SK-N-MC (cell line): ENCODE measurements around the gene KLC4.

Experiments used
- DNase-seq: peaks from one replicate; pipeline ENCODE4 v3.0.0-alpha.2; 2011; ENCODE audit warnings: low read depth, low spot score
- H3K27ac ChIP-seq: fragments of 200-600 bp; sonication (generic); 2 replicates; pipeline ENCODE4 v1.5.1; 2016; ENCODE audit warnings: mixed run types
- H3K36me3 ChIP-seq: fragments of 200-600 bp; sonication (generic); 2 replicates; pipeline ENCODE4 v1.6.1; 2017; ENCODE audit warnings: antibody characterized with exemption, low read length, mixed read lengths; ENCODE audit not compliant: insufficient read depth
- H3K4me3 ChIP-seq: fragments of 200-600 bp; sonication (generic); 2 replicates; pipeline ENCODE4 v1.5.1; 2016
- H3K9ac ChIP-seq: fragments of 200-600 bp; sonication (generic); 2 replicates; pipeline ENCODE4 v1.8.0; 2017; ENCODE audit warnings: mixed run types, mixed read lengths; ENCODE audit not compliant: insufficient read length
- H3K9me3 ChIP-seq: fragments of 200-600 bp; sonication (generic); 2 replicates; pipeline ENCODE4 v1.6.1; 2017; ENCODE audit warnings: low read depth, mild to moderate bottlenecking, antibody characterized with exemption, low read length, moderate library complexity, mixed read lengths
- EZH2 ChIP-seq: fragments of 200-600 bp; sonication (generic); IDR thresholded peaks from one replicate; pipeline ENCODE4 v1.6.1; 2017; ENCODE audit warnings: antibody characterized with exemption
- FOXP2 ChIP-seq: optimal IDR thresholded peaks from 2 replicates; pipeline ENCODE3; 2011; ENCODE audit warnings: mild to moderate bottlenecking, moderate library complexity; ENCODE audit not compliant: insufficient read depth; ENCODE audit errors: extremely low read length, control extremely low read depth
- POLR2AphosphoS5 ChIP-seq: IDR thresholded peaks from 2 replicates; pipeline ENCODE4 v1.6.1; 2012; ENCODE audit warnings: mild to moderate bottlenecking, low read depth, low read length, borderline replicate concordance

KLC4 gene

GRCh38 chr6:43016943-43017334 is 42.5 kb upstream of the KLC4 start:
- Histone ChIP-seq H3K9ac (peak overlapping the region; percentile 22), H3K9me3 (no peaks in the 10 kb centered on the region), H3K36me3 (peaks cover 48% of the 10 kb centered on the region), H3K4me3 (no peak overlapping the region), H3K27ac (no peak overlapping the region)
- no peak for DNase-seq
- TF ChIP-seq EZH2 (no peak), POLR2AphosphoS5 (no peak), FOXP2 (no peak)

DNA sequence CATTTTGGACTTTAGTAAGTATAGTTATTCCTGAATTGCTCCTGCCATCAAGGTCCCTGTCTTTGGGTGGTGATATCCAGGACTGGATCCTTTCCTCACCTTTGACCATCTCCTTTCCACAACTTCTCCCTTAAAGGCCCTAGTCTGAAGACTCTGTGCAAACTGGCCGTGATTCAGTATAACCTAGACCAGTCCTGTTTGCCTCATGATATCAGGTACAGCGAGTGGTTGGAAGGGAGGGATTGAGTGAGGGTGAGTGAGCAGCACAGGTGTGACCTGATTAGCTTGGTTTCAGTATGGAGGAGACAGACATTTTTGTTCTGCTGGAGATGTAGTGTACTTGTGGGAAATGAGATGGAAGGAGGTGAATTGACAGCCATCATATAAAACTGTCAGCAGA is 40.3 kb upstream of the KLC4 start:
- TF ChIP-seq POLR2AphosphoS5 (no peak), EZH2 (no peak), FOXP2 (no peak)
- Histone ChIP-seq H3K9me3 (no peaks in the 10 kb centered on the region), H3K4me3 (no peak overlapping the region), H3K9ac (no peak overlapping the region), H3K27ac (peak overlapping the region; percentile 64), H3K36me3 (peaks cover 51% of the 10 kb centered on the region)
- DNase-seq = no peak

- Histone ChIP-seq H3K27ac (peak overlapping the region; percentile 94), H3K9ac (no peak overlapping the region), H3K4me3 (no peak overlapping the region), H3K36me3 (peaks cover 61% of the 10 kb centered on the region), H3K9me3 (no peaks in the 10 kb centered on the region)
- no peak for TF ChIP-seq FOXP2
- no peak for TF ChIP-seq EZH2
- TF ChIP-seq POLR2AphosphoS5 = no peak
- DNase-seq = no peak
Observed at GRCh38 chr6:43020052-43020705, 39.3 kb upstream of the KLC4 start.

DNA sequence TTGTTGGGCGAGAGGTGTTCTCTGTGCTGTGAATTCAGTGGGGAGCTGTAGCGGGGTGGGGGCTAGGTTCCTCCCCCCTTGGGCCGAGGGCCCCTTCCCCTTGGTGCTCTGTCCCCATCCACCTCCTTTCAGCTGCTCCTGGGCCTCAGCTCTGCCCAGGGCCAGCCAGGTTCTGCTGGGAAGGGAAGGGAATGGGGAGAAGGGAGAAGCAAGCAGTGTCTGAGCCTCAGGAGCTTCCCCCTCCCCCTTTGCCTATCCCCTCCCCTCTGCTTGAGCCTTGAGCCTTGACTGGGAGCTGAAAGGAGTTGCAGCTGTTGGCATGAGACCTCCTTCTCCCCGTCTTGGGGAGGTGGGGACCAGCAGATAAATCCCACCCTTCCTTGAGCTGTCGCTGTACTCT is 38.6 kb upstream of the KLC4 start:
- no peak for DNase-seq
- no peak for TF ChIP-seq EZH2
- TF ChIP-seq FOXP2 = no peak
- TF ChIP-seq POLR2AphosphoS5 = no peak
- Histone ChIP-seq H3K9me3 (no peaks in the 10 kb centered on the region), H3K27ac (peak overlapping the region; percentile 94), H3K9ac (peak overlapping the region; percentile 92), H3K36me3 (peaks cover 65% of the 10 kb centered on the region), H3K4me3 (peak overlapping the region; percentile 97)

DNA sequence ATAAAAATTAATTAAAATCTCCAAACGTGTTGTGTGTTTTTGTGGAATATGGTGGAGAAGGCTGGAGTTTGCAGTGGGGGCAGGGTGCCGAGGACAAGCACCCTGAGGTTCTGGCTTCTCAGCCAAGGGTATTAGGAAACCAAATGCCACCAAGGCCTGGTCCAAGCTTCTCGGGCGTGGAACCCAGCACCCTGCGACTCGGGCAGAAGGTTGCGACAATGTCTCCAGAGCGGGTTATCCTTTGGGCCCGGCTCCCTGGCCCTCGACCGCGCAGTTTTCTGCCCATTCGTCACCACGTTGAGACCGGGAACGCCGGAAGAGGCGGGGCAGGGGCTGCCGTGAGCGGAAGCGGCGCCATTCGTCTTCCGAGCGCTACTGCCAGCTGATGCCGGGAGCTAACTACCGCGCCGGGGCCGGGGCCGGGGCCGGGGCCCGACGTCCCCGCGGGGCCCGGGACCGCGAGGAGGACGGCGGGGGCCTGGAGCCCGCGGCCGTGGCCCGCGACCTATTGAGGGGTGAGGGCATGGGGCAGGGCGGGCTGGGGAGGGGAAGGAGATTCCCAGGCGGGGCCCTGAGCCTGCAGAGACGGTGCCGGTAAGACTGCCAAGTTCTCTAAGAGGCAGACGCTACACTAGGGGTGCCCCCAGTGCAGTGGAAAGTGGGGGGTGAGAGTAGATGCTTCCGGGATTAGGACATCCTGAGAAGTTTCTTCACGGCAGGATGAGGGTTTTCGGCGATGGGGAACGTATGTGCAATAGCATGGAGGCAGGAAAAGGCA is 38.0 kb upstream of the KLC4 start, which contains the start of gene RRP36:
TSS of gene RRP36 (plus strand) at position 354 of the 778 bp plus-strand sequence. CDS start at position 386, 32 bp downstream.
- Histone ChIP-seq H3K9me3 (no peaks in the 10 kb centered on the region), H3K36me3 (peaks cover 69% of the 10 kb centered on the region), H3K9ac (peak within 1 kb of the TSS; percentile 92), H3K4me3 (peak within 1 kb of the TSS; percentile 97), H3K27ac (peak within 1 kb of the TSS; percentile 94)
- no peak for DNase-seq
- TF ChIP-seq FOXP2 (no peak), EZH2 (no peak), POLR2AphosphoS5 (peak; percentile 91)

DNA sequence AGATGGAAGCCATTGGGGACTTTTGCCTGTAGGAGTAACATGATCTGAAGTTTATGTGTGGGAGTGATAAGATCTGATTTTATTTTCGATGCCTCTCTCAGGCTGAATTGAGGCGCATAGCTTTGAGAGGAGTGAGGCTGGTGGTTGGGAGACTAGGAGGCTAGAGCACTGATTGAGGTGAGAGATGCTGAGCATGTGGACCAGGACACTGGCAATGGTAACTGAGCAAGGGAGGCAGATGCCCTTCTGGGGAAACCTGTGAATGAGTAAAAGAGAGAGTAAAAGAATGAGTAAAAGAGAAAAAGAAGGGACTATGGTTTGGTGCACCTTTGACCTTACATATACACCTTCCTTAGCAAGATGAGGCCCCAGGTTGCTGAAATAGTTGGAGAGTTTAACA is 35.0 kb upstream of the KLC4 start:
- H3K9me3 ChIP-seq = no peaks in the 10 kb centered on the region
- no peak overlapping the region for H3K4me3 ChIP-seq
- peaks cover 72% of the 10 kb centered on the region for H3K36me3 ChIP-seq
- no peak overlapping the region for H3K9ac ChIP-seq
- TF ChIP-seq EZH2 = no peak
- TF ChIP-seq FOXP2 = no peak
- TF ChIP-seq POLR2AphosphoS5 = no peak
- DNase-seq = no peak
- H3K27ac ChIP-seq = no peak overlapping the region

- Histone ChIP-seq H3K9ac (no peak overlapping the region), H3K9me3 (no peaks in the 10 kb centered on the region), H3K36me3 (peaks cover 68% of the 10 kb centered on the region), H3K4me3 (no peak overlapping the region), H3K27ac (no peak overlapping the region)
- TF ChIP-seq EZH2 (no peak), POLR2AphosphoS5 (no peak), FOXP2 (no peak)
- no peak for DNase-seq
Observed at GRCh38 chr6:43026365-43026764, 33.1 kb upstream of the KLC4 start.

DNA sequence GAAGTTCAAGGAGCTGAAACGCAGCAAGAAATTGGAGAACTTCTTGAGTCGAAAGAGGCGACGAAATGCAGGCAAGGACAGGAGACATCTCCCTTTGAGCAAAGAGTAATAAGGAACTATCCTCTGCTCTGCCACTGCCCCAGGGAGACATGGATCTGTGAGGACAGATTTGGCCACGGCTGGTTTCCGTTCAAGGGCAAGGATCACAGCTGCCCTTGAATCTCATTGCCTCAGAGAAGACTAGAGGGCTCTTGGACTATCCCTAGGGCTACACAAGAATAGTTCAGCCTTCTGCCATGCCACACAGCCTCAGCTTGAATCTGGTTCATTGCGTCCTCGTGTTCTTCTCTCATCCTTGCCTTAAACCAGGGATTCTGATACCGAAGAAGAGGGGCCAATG is 30.3 kb upstream of the KLC4 start:
- Histone ChIP-seq H3K9ac (no peak overlapping the region), H3K36me3 (peaks cover 79% of the 10 kb centered on the region), H3K9me3 (no peaks in the 10 kb centered on the region), H3K4me3 (no peak overlapping the region), H3K27ac (no peak overlapping the region)
- no peak for TF ChIP-seq POLR2AphosphoS5
- TF ChIP-seq FOXP2 = no peak
- no peak for TF ChIP-seq EZH2
- no peak for DNase-seq
